Measurements from ENCODE around the gene EFNA5. TPM values are rescaled to one million over a fixed set of nuclear protein-coding genes. Genes with fewer than 3 reads are reported as not detected.
A peak's percentile ranks its signal among the peaks of the same experiment; 100 is the strongest.

EFNA5 gene
- total RNA-seq, 4 donors from 2014 or later = 21.3 to 47.0 (median 29.3) TPM

- no peaks in the 10 kb centered on the region for H3K27me3 ChIP-seq
- H3K9me3 ChIP-seq = no peaks in the 10 kb centered on the region
- peaks cover 17% of the 10 kb centered on the region for H3K4me1 ChIP-seq
- TF ChIP-seq POLR2A (IDR thresholded peaks at IDR 0.05) (no peak), CTCF (IDR thresholded peaks at IDR 0.05) (no peak), EP300 (IDR thresholded peaks at IDR 0.05) (no peak), POLR2AphosphoS5 (IDR thresholded peaks at IDR 0.05) (no peak)
- H3K27ac ChIP-seq = no peak overlapping the region
- H3K36me3 ChIP-seq = no peaks in the 10 kb centered on the region
- no peak overlapping the region for H3K4me3 ChIP-seq
- 98% methylated on average over 2 of the region's 2 CpGs for WGBS
- no peak for DNase-seq (ENCODE audit: low spot score in 2 of 2)
Observed at GRCh38 chr5:107364443-107365319, 306.1 kb downstream of the EFNA5 start.

DNA sequence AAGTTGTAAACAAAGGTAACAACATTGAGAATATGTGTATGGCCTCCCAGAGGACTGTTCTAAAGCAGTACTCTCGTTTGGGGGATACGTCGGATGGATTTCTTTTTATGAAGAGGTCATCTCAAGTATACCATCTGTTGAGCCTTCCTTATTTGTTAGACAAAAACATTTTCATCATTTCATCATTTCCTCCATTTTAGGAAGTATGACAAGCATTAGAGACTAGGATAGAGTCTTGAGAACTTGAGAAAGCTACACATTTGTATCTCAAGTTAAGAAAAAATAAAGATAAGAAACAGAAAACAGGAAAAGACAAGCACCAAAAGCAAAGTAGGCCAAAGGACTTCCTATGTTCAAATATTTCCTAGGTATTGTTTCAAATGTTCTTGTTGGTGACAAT lies 307.0 kb downstream of the EFNA5 start:
- WGBS = 91% methylated on average over 3 of the region's 3 CpGs
- H3K9me3 ChIP-seq = no peaks in the 10 kb centered on the region

GRCh38 chr5:107361945-107362344 lies 308.8 kb downstream of the EFNA5 start:
- Histone ChIP-seq H3K27ac (no peak overlapping the region), H3K27me3 (no peaks in the 10 kb centered on the region), H3K9me3 (no peaks in the 10 kb centered on the region), H3K4me3 (no peak overlapping the region), H3K36me3 (no peaks in the 10 kb centered on the region), H3K4me1 (peaks cover 16% of the 10 kb centered on the region)
- 46% methylated on average over 4 of the region's 4 CpGs for WGBS
- TF ChIP-seq POLR2AphosphoS5 (IDR thresholded peaks at IDR 0.05) (peak in 2 of 3 donors; percentile 23 to 56), EP300 (IDR thresholded peaks at IDR 0.05) (no peak)
- DNase-seq (ENCODE audit: low spot score in 2 of 2) = no peak

More for the DNA sequence above, 307.0 kb downstream of the EFNA5 start:
- no peak overlapping the region for H3K27ac ChIP-seq
- DNase-seq (ENCODE audit: low spot score in 2 of 2) = no peak
- peaks cover 16% of the 10 kb centered on the region for H3K4me1 ChIP-seq
- no peaks in the 10 kb centered on the region for H3K27me3 ChIP-seq
- no peak overlapping the region for H3K4me3 ChIP-seq
- H3K36me3 ChIP-seq = no peaks in the 10 kb centered on the region
- TF ChIP-seq EP300 (IDR thresholded peaks at IDR 0.05) (no peak), CTCF (IDR thresholded peaks at IDR 0.05) (no peak), POLR2A (IDR thresholded peaks at IDR 0.05) (no peak), POLR2AphosphoS5 (IDR thresholded peaks at IDR 0.05) (no peak)

- Histone ChIP-seq H3K4me1 (peaks cover 16% of the 10 kb centered on the region), H3K4me3 (no peak overlapping the region), H3K9me3 (no peaks in the 10 kb centered on the region), H3K27ac (no peak overlapping the region), H3K27me3 (no peaks in the 10 kb centered on the region), H3K36me3 (no peaks in the 10 kb centered on the region)
- TF ChIP-seq POLR2AphosphoS5 (IDR thresholded peaks at IDR 0.05) (no peak), CTCF (IDR thresholded peaks at IDR 0.05) (no peak), POLR2A (IDR thresholded peaks at IDR 0.05) (no peak), EP300 (IDR thresholded peaks at IDR 0.05) (no peak)
- WGBS = 40% methylated on average over 2 of the region's 2 CpGs
- no peak for DNase-seq (ENCODE audit: low spot score in 2 of 2)
Observed at GRCh38 chr5:107359916-107360234, 310.9 kb downstream of the EFNA5 start.

DNA sequence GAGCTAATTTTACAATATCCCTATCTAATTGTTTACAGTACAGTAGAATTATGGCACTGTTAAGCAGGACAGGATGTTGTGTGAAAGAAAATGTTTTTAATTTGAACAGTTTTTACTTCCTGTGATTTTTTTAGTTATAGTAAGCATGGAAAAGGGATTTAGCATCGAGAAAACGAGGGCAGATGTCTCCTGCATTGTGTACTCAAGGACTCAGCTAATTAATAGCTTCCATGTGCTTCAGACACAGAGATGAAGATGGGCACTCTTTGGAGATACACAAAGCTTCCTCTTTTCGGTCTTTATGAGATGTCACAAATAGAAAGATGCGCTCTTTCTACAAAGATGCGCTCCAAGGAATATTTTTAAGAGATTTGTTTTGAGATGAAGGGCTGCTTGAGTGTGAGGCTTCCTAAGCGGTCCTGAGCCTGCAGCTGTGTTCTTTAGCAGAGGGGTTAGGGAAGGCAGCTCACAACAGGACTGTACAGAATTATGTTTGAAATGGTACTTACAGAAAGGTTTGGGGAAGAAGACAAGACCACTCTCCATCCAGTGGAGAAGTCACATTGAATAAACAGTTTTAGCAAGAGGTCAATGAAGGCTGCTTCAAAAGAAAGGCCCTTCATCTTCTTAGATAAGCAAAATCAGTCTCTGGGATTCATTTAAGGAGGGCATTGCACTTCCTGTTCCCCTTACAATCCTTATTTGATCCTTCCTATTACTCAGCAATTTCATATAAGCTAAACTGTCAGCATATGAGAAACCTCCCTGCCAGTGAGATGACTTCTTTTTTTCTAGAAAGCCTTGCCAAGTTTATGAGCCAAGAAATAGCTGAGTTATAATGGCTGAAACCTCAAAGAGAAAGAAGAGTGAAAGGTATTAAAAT lies 311.5 kb downstream of the EFNA5 start:
- no peak for DNase-seq (ENCODE audit: low spot score in 2 of 2)
- peaks cover 16% of the 10 kb centered on the region for H3K4me1 ChIP-seq
- H3K9me3 ChIP-seq = no peaks in the 10 kb centered on the region
- no peak overlapping the region for H3K4me3 ChIP-seq
- WGBS = 63% methylated on average over 6 of the region's 6 CpGs
- TF ChIP-seq POLR2A (IDR thresholded peaks at IDR 0.05) = no peak
- no peak for TF ChIP-seq CTCF (IDR thresholded peaks at IDR 0.05)
- TF ChIP-seq EP300 (IDR thresholded peaks at IDR 0.05) = no peak
- TF ChIP-seq POLR2AphosphoS5 (IDR thresholded peaks at IDR 0.05) = no peak
- no peak overlapping the region for H3K27ac ChIP-seq
- H3K36me3 ChIP-seq = no peaks in the 10 kb centered on the region
- no peaks in the 10 kb centered on the region for H3K27me3 ChIP-seq

Data from suprapubic skin (tissue), 4 donors.